Measurements from ENCODE around the gene DHX34. TPM values are rescaled to one million over a fixed set of nuclear protein-coding genes. Genes with fewer than 3 reads are reported as not detected.

Gene DHX34
- total and polyA plus RNA-seq, 4 donors = 1.5 to 14.6 (median 9.6) TPM

DNA sequence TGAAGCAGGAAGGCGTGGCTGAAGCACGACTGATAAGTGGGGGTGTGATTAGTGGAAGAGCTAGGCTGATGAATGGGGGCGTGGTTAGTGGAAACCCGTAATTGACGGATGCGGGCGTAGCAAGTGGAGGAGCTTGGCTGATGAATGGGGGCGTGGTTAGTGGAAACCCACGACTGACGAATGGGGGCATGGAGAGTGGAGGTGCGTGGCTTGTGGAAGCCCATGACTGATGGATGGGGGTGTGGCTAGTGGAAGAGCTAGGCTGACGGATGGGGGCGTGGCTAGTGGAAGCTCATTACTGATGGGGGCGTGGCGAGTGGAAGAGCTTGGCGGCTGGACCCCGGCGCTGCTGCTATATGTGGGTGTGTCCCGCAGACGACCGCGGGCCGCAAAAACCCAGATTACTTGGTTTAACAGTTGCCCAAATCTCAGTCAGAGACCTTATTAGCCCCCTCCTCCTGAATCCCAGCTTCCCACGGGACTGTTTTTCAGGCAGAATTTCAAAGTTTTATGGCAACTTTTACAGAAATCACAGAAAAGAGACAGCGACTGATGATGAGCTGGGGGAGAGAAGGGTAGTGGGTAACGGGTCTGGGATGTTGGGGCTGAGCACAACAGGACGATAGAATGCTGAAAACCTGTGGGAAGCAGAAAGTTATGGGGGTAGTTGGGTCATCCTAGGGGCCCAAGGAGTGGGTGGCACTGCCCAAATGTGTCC lies 79.2 kb downstream of the DHX34 start:
- 0 to 1% methylated on average over 27 of the region's 27 CpGs for WGBS, 2 donors
- intact Hi-C loops (cut with DNase I) = loop anchor here in 1 of 2 donors (10.0 kb wide), 1 partner anchor 134 kb away; no protein-coding TSS in a partner anchor
- peak; percentile 87 to 90 for DNase-seq
- Histone ChIP-seq H3K4me1 (ENCODE audit: control insufficient read depth in 1 of 2, insufficient read depth in 2 of 2, low read length in 2 of 2) (no peaks in the 10 kb centered on the region), H3K27me3 (ENCODE audit: control insufficient read depth in 1 of 2, insufficient read depth in 2 of 2, low read length in 1 of 2) (no peaks in the 10 kb centered on the region), H3K27ac (ENCODE audit: low read depth in 1 of 2, low read length in 2 of 2) (no peak overlapping the region), H3K4me3 (ENCODE audit: low read length in 2 of 2) (no peak overlapping the region), H3K36me3 (ENCODE audit: control insufficient read depth in 1 of 2, insufficient read depth in 2 of 2, low read length in 1 of 2) (no peaks in the 10 kb centered on the region), H3K9me3 (ENCODE audit: control insufficient read depth, low read length) (no peaks in the 10 kb centered on the region)
- peak; percentile 83 for ATAC-seq (ENCODE audit: low FRiP score)

DNA sequence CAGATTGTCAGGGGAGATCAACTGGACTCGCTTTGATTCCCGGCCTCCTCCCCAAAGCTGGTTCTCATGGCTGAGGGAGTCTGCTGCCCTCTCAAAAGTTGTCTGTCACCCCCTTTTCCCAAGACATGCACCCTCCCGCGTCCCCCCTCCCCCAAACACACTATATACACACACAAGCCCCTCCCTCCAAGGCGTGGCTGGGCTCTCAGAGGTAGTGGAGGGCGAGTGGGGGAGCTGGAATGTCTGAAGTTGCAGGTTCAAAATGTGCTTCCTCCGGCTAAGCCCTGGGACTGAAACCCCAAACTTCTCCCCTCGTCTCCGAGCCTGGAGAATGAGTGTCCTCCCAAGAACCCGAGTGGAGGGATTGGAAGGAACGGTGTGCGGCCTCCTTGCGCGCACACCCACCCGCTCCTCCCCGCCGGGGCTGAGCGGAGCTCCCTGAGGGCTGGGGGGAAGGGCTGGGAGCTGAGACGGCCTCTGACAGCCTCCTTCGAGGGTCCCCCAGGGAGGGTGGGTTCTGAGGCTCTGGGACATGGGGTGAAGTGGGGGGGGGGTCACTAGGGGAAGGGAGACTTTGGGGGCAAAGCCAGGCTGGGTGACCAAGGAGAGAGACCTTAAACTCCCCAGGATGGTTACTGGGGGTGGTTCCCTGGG lies 80.2 kb downstream of the DHX34 start:
- H3K4me3 ChIP-seq (ENCODE audit: low read length in 2 of 2) = no peak overlapping the region
- H3K9me3 ChIP-seq (ENCODE audit: control insufficient read depth, low read length) = no peaks in the 10 kb centered on the region
- no peak overlapping the region for H3K27ac ChIP-seq (ENCODE audit: low read depth in 1 of 2, low read length in 2 of 2)
- intact Hi-C loops (cut with DNase I) = loop anchor here in 1 of 2 donors (10.0 kb wide), 1 partner anchor 134 kb away; no protein-coding TSS in a partner anchor
- DNase-seq (no peak), ATAC-seq (ENCODE audit: low FRiP score) (no peak)
- 12 to 20% methylated on average over 17 to 20 of the region's 20 CpGs for WGBS, 2 donors
- no peaks in the 10 kb centered on the region for H3K36me3 ChIP-seq (ENCODE audit: control insufficient read depth in 1 of 2, insufficient read depth in 2 of 2, low read length in 1 of 2)
- H3K27me3 ChIP-seq (ENCODE audit: control insufficient read depth in 1 of 2, insufficient read depth in 2 of 2, low read length in 1 of 2) = no peaks in the 10 kb centered on the region
- no peaks in the 10 kb centered on the region for H3K4me1 ChIP-seq (ENCODE audit: control insufficient read depth in 1 of 2, insufficient read depth in 2 of 2, low read length in 2 of 2)

DNA sequence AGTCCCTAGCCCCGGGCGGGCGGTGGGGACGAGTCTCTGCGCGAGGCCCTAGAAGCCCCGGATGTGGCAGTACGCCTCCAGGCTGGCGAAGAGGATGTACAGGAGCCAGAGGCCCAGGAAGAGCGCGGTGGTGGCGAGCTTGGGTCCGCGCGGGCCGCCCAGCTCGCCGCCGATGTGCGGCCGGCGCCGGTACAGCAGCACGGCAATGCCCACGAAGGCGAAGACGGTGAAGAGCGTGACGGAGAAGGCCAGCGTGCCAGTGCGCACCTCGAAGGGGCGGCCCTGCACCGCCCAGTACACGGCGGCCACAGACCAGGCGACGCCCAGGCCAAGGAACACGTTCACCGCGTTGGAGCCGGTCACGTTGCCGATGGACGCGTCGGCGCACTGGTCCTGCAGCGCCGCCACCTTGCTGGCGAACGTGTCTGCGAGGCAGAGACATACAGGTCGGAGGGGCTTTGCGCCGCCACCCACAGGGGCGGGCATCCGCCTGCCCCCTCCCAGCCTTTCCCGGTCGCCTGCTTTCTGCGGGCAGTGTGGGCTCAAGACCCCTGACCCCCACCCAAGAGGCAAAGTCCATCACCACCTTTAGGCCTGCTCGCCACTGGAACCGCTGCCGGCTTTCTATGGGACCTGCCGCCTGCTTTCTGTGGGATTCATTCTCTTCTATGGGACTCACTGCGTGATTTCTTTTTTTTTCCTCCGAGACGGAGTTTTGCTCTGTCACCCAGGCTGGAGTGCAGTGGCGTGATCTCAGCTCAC lies 81.1 kb downstream of the DHX34 start:
- ATAC-seq (ENCODE audit: low FRiP score) (peak; percentile 14), DNase-seq (peak in 1 of 2 donors; percentile 58)
- Histone ChIP-seq H3K36me3 (ENCODE audit: control insufficient read depth in 1 of 2, insufficient read depth in 2 of 2, low read length in 1 of 2) (no peaks in the 10 kb centered on the region), H3K4me1 (ENCODE audit: control insufficient read depth in 1 of 2, insufficient read depth in 2 of 2, low read length in 2 of 2) (no peaks in the 10 kb centered on the region), H3K4me3 (ENCODE audit: low read length in 2 of 2) (no peak overlapping the region), H3K9me3 (ENCODE audit: control insufficient read depth, low read length) (no peaks in the 10 kb centered on the region), H3K27ac (ENCODE audit: low read depth in 1 of 2, low read length in 2 of 2) (no peak overlapping the region), H3K27me3 (ENCODE audit: control insufficient read depth in 1 of 2, insufficient read depth in 2 of 2, low read length in 1 of 2) (no peaks in the 10 kb centered on the region)
- 3 to 4% methylated on average over 69 of the region's 69 CpGs for WGBS, 2 donors
- intact Hi-C loops (cut with DNase I) = no loop called here

DNA sequence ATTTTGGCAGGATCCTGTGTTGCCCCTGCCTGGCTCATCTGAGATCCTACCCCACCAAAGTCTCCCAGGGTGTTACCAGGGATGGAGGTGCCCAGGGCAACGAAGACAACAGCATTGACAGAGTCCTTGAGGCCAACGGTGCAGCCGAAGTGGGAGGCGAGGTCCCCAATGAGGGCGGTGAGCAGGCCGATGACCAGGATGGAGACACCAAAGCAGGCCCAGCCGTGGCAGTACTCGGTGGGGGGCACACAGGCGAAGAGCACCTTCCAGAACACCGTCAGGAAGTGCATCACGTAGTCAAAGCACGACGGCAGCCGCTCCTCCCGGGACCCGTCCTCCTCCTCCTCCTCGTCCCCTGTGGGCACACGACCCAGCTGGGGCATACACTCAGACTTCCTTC lies 83.0 kb downstream of the DHX34 start:
- Histone ChIP-seq H3K4me3 (ENCODE audit: low read length in 2 of 2) (no peak overlapping the region), H3K4me1 (ENCODE audit: control insufficient read depth in 1 of 2, insufficient read depth in 2 of 2, low read length in 2 of 2) (no peaks in the 10 kb centered on the region), H3K36me3 (ENCODE audit: control insufficient read depth in 1 of 2, insufficient read depth in 2 of 2, low read length in 1 of 2) (no peaks in the 10 kb centered on the region), H3K9me3 (ENCODE audit: control insufficient read depth, low read length) (no peaks in the 10 kb centered on the region), H3K27me3 (ENCODE audit: control insufficient read depth in 1 of 2, insufficient read depth in 2 of 2, low read length in 1 of 2) (no peaks in the 10 kb centered on the region), H3K27ac (ENCODE audit: low read depth in 1 of 2, low read length in 2 of 2) (no peak overlapping the region)
- DNase-seq (no peak), ATAC-seq (ENCODE audit: low FRiP score) (no peak)
- 84 to 90% methylated on average over 15 to 18 of the region's 18 CpGs for WGBS, 2 donors
- intact Hi-C loops (cut with DNase I) = no loop called here

Other genes with a start within 250 kb of the DHX34 start
- gene ZC3H4, start 235.5 kb upstream of the DHX34 start, total RNA-seq = 10 to 100 TPM; 33.9 to 34.6 TPM
- 10 to 100 TPM in 1 of 2 donors, 1 to 10 TPM in 1; 5.7 to 10.4 TPM for gene ZC3H4, start 235.5 kb upstream of the DHX34 start, polyA plus RNA-seq
- gene SAE1, start 218.5 kb upstream of the DHX34 start, total RNA-seq = 10 to 100 TPM; 44.5 to 64.9 TPM
- gene SAE1, start 218.5 kb upstream of the DHX34 start, polyA plus RNA-seq = 10 to 100 TPM; 49.5 to 59.0 TPM
- gene BBC3, start 118.1 kb upstream of the DHX34 start, total RNA-seq = 1 to 10 TPM; 8.0 to 8.6 TPM
- 1 to 10 TPM; 6.1 TPM for gene BBC3, start 118.1 kb upstream of the DHX34 start, polyA plus RNA-seq
- gene CCDC9, start 92.8 kb upstream of the DHX34 start, total RNA-seq = 10 to 100 TPM; 43.4 to 43.8 TPM
- gene CCDC9, start 92.8 kb upstream of the DHX34 start, polyA plus RNA-seq = 10 to 100 TPM; 20.7 to 35.8 TPM
- 10 to 100 TPM; 26.2 to 48.0 TPM for gene INAFM1, start 74.4 kb upstream of the DHX34 start, total RNA-seq
- gene INAFM1, start 74.4 kb upstream of the DHX34 start, polyA plus RNA-seq = 10 to 100 TPM in 1 of 2 donors, 1 to 10 TPM in 1; 5.4 to 81.7 TPM
- gene C5AR1, start 39.5 kb upstream of the DHX34 start, total RNA-seq = 10 to 100 TPM; 38.7 to 52.7 TPM
- 10 to 100 TPM in 1 of 2 donors, 1 to 10 TPM in 1; 7.9 to 12.5 TPM for gene C5AR1, start 39.5 kb upstream of the DHX34 start, polyA plus RNA-seq
- gene C5AR2, start 17.1 kb upstream of the DHX34 start, total RNA-seq = 10 to 100 TPM in 1 of 2 donors, 1 to 10 TPM in 1; 8.0 to 13.6 TPM
- under 1 TPM; 0.20 to 0.38 TPM for gene C5AR2, start 17.1 kb upstream of the DHX34 start, polyA plus RNA-seq
- 10 to 100 TPM in 1 of 2 donors, 1 to 10 TPM in 1; 7.7 to 19.6 TPM for gene MEIS3, start 70.2 kb downstream of the DHX34 start, total RNA-seq
- 1 to 10 TPM in 1 of 2 donors, under 1 TPM in 1; 0.75 to 3.9 TPM for gene MEIS3, start 70.2 kb downstream of the DHX34 start, polyA plus RNA-seq
- gene SLC8A2, start 122.6 kb downstream of the DHX34 start, total RNA-seq = under 1 TPM; 0.23 to 0.72 TPM
- not detected for gene SLC8A2, start 122.6 kb downstream of the DHX34 start, polyA plus RNA-seq
- 1 to 10 TPM; 3.0 to 4.3 TPM for gene KPTN, start 134.9 kb downstream of the DHX34 start, total RNA-seq
- 10 to 100 TPM; 12.3 to 24.8 TPM for gene KPTN, start 134.9 kb downstream of the DHX34 start, polyA plus RNA-seq
- gene NAPA, start 165.7 kb downstream of the DHX34 start, total RNA-seq = 10 to 100 TPM; 63.5 to 79.8 TPM
- gene NAPA, start 165.7 kb downstream of the DHX34 start, polyA plus RNA-seq = 10 to 100 TPM; 61.7 to 94.0 TPM
- gene ZNF541, start 223.8 kb downstream of the DHX34 start, total RNA-seq = under 1 TPM; 0.13 to 0.30 TPM
- under 1 TPM in 1 of 2 donors, not detected in 1; 0.38 TPM for gene ZNF541, start 223.8 kb downstream of the DHX34 start, polyA plus RNA-seq

Data from aorta (tissue), 5 donors.